Muscle of arm (tissue), 12 donors: ENCODE results near the gene MRGPRX2. TPM values are rescaled to one million over a fixed set of nuclear protein-coding genes. Genes with fewer than 3 reads are reported as not detected.

Source experiments
- DNase-seq: peaks from one replicate; pipeline ENCODE4 v3.0.0-alpha.2; 2013
- polyA plus RNA-seq, 12 donors: library from polyadenylated mRNA; unstranded; fragments of 120-200 nt; gene quantifications; one replicate each; pipeline ENCODE4 v1.2.1, GENCODE V29; 2013; ENCODE audit not compliant: insufficient read length in 12 of 12

Gene MRGPRX2
- polyA plus RNA-seq, 12 donors: 0.08 TPM; not detected in 11

DNA sequence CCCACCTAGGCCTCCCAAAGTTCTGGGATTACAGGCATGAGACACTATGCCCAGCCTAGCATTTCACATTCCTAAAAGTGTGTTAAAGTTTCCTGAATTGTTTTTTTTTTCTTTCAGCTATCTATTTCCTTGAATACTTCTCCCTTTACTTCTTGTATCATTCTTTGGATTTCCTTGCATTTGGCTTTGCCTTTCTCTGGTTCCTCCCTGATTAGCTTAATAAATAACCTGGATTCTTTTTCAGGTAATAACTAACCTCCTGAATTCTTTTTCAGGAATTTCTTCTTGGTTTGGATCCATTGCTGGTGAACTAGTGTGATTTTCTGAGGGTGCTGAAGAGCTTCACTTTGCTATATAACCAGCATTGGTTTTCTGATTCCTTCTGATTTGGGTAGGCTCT is 47.9 kb downstream of the MRGPRX2 start:
- no peak for DNase-seq

Other genes starting within 250 kb of the MRGPRX2 start
- not detected for gene MRGPRX1, start 121.3 kb downstream of the MRGPRX2 start, polyA plus RNA-seq
- 10 to 100 TPM in 4 of 12 donors, 1 to 10 TPM in 7, not detected in 1; 4.9 to 26.1 (median 8.4) TPM for gene ZDHHC13, start 56.5 kb upstream of the MRGPRX2 start, polyA plus RNA-seq
- 100 to 1,000 TPM in 11 of 12 donors, not detected in 1; 145 to 810 (median 666) TPM for gene CSRP3, start 141.3 kb upstream of the MRGPRX2 start, polyA plus RNA-seq
- 10 to 100 TPM in 11 of 12 donors, not detected in 1; 15.0 to 32.8 (median 25.3) TPM for gene E2F8, start 180.2 kb upstream of the MRGPRX2 start, polyA plus RNA-seq